ENCODE measurements around the gene EXOC4. TPM values are rescaled to one million over a fixed set of nuclear protein-coding genes. Genes with fewer than 3 reads are reported as not detected.

EXOC4 gene
- total and polyA plus RNA-seq, 7 donors = 16.4 to 76.7 (median 50.7) TPM

GRCh38 chr7:133702960-133703359 lies 450.1 kb downstream of the EXOC4 start:
- intact Hi-C loops (cut with DNase I) = no loop called here
- WGBS, 2 donors = 48 to 90% methylated on average over 2 of the region's 2 CpGs
- H3K27me3 ChIP-seq = no peaks in the 10 kb centered on the region
- TF ChIP-seq POLR2A (IDR thresholded peaks at IDR 0.05) (no peak), EP300 (IDR thresholded peaks at IDR 0.05) (no peak), POLR2AphosphoS5 (IDR thresholded peaks at IDR 0.05) (no peak), CTCF (IDR thresholded peaks at IDR 0.05) (no peak)
- no peak overlapping the region for H3K4me3 ChIP-seq
- H3K9me3 ChIP-seq = no peaks in the 10 kb centered on the region
- no peaks in the 10 kb centered on the region for H3K4me1 ChIP-seq
- no peak overlapping the region for H3K27ac ChIP-seq
- H3K36me3 ChIP-seq = no peaks in the 10 kb centered on the region
- no peak for DNase-seq

GRCh38 chr7:133703547-133703946 lies 450.7 kb downstream of the EXOC4 start:
- no peak for TF ChIP-seq POLR2A (IDR thresholded peaks at IDR 0.05)
- TF ChIP-seq CTCF (IDR thresholded peaks at IDR 0.05) = no peak
- no peak for TF ChIP-seq POLR2AphosphoS5 (IDR thresholded peaks at IDR 0.05)
- TF ChIP-seq EP300 (IDR thresholded peaks at IDR 0.05) = no peak
- Histone ChIP-seq H3K27me3 (no peaks in the 10 kb centered on the region), H3K27ac (no peak overlapping the region), H3K4me3 (no peak overlapping the region), H3K36me3 (no peaks in the 10 kb centered on the region), H3K4me1 (no peaks in the 10 kb centered on the region), H3K9me3 (no peaks in the 10 kb centered on the region)
- 84% methylated on average over 4 of the region's 4 CpGs for WGBS, 2 donors
- intact Hi-C loops (cut with DNase I) = no loop called here
- no peak for DNase-seq

GRCh38 chr7:133704453-133704852 lies 451.6 kb downstream of the EXOC4 start:
- Histone ChIP-seq H3K36me3 (no peaks in the 10 kb centered on the region), H3K4me3 (no peak overlapping the region), H3K4me1 (no peaks in the 10 kb centered on the region), H3K27ac (no peak overlapping the region), H3K9me3 (no peaks in the 10 kb centered on the region), H3K27me3 (no peaks in the 10 kb centered on the region)
- intact Hi-C loops (cut with DNase I) = no loop called here
- TF ChIP-seq POLR2A (IDR thresholded peaks at IDR 0.05) (no peak), POLR2AphosphoS5 (IDR thresholded peaks at IDR 0.05) (no peak), CTCF (IDR thresholded peaks at IDR 0.05) (no peak), EP300 (IDR thresholded peaks at IDR 0.05) (no peak)
- DNase-seq = no peak
- 61 to 82% methylated on average over 2 of the region's 2 CpGs for WGBS, 2 donors

DNA sequence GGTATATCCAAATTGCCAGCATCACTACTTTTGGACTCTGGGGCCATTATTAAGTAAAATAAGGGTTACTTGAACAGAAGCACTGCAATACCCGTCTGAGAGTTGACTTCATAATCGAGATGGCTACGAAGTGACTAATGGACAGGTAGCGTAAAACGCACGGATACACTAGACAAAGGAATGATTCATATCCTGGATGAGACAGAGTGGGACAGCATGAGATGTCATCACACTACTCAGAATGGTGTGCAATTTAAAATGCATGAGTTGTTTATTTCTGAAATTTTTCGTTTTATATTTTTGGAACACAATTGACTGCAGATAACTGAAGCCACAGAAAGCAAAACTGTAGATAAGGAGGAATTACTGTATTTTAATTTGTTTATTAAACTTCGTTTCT lies 452.7 kb downstream of the EXOC4 start:
- TF ChIP-seq POLR2A (IDR thresholded peaks at IDR 0.05) (no peak), CTCF (IDR thresholded peaks at IDR 0.05) (no peak), EP300 (IDR thresholded peaks at IDR 0.05) (no peak), POLR2AphosphoS5 (IDR thresholded peaks at IDR 0.05) (no peak)
- Histone ChIP-seq H3K9me3 (no peaks in the 10 kb centered on the region), H3K27me3 (no peaks in the 10 kb centered on the region), H3K4me1 (no peaks in the 10 kb centered on the region), H3K27ac (no peak overlapping the region), H3K4me3 (no peak overlapping the region), H3K36me3 (no peaks in the 10 kb centered on the region)
- intact Hi-C loops (cut with DNase I) = no loop called here
- 87 to 88% methylated on average over 8 of the region's 8 CpGs for WGBS, 2 donors
- DNase-seq = no peak

- intact Hi-C loops (cut with DNase I) = no loop called here
- Histone ChIP-seq H3K27ac (no peak overlapping the region), H3K4me3 (no peak overlapping the region), H3K9me3 (no peaks in the 10 kb centered on the region), H3K36me3 (no peaks in the 10 kb centered on the region), H3K4me1 (no peaks in the 10 kb centered on the region), H3K27me3 (no peaks in the 10 kb centered on the region)
- WGBS, 2 donors = 94% methylated on average over 1 of the region's 1 CpG
- no peak for DNase-seq
- TF ChIP-seq CTCF (IDR thresholded peaks at IDR 0.05) (no peak), EP300 (IDR thresholded peaks at IDR 0.05) (no peak), POLR2AphosphoS5 (IDR thresholded peaks at IDR 0.05) (no peak), POLR2A (IDR thresholded peaks at IDR 0.05) (no peak)
Measured at GRCh38 chr7:133706016-133706415, 453.1 kb downstream of the EXOC4 start.

Data from sigmoid colon (tissue), 7 donors.